Transverse colon (tissue), 4 donors: ENCODE results near the gene TMEM273. TPM values are rescaled to one million over a fixed set of nuclear protein-coding genes. Genes with fewer than 3 reads are reported as not detected.

ENCODE experiments used
- DNase-seq: peaks from one replicate; pipeline ENCODE4 v3.0.0-alpha.2; 2019
- H3K27ac ChIP-seq, 4 donors: fragments of 200-600 bp; sonication (generic); 2 replicates each; pipeline ENCODE4 v1.5.1; 2016 to 2018; ENCODE audit warnings: inconsistent platforms in 4 of 4
- H3K27me3 ChIP-seq: fragments of 200-600 bp; sonication (generic); 2 replicates; pipeline ENCODE4 v1.5.1; 2017; ENCODE audit warnings: inconsistent platforms
- H3K36me3 ChIP-seq, 4 donors: fragments of 200-600 bp; sonication (generic); 2 replicates each; pipeline ENCODE4 v1.5.1; 2017 to 2019; ENCODE audit warnings: inconsistent platforms in 4 of 4
- H3K4me1 ChIP-seq, 4 donors: fragments of 200-600 bp; sonication (generic); 2 replicates each; pipeline ENCODE4 v1.5.1; 2017 to 2020; ENCODE audit warnings: inconsistent platforms in 4 of 4
- H3K4me3 ChIP-seq, 4 donors: fragments of 200-600 bp; sonication (generic); 1 replicate in 1 of 4; 2 replicates in 3 of 4; pipeline versions ENCODE4 v1.5.1 to v1.6.1; 2017 to 2019; ENCODE audit warnings: inconsistent platforms in 4 of 4
- H3K9me3 ChIP-seq, 2 donors: fragments of 200-600 bp; sonication (generic); 2 replicates each; pipeline ENCODE4 v1.5.1; 2017 to 2019; ENCODE audit warnings: inconsistent platforms in 2 of 2
- CTCF ChIP-seq, 5 experiments: fragments of 200-600 bp in 3 of 5; fragments of 450-650 bp in 2 of 5; sonication (generic) in 3 of 5; IDR thresholded peaks; 1 replicate in 2 of 5; 2 replicates in 3 of 5; pipeline ENCODE4 v1.5.1; 2016 to 2017; ENCODE audit warnings: antibody characterized with exemption in 5 of 5, inconsistent platforms in 3 of 5, mild to moderate bottlenecking in 2 of 5, moderate library complexity in 1 of 5
- EP300 ChIP-seq: sonication (generic); formaldehyde crosslinking; IDR thresholded peaks from one replicate; pipeline ENCODE4 v1.6.1; 2017; ENCODE audit warnings: antibody characterized with exemption, low read depth
- POLR2A ChIP-seq: fragments of 450-650 bp; IDR thresholded peaks from one replicate; pipeline ENCODE4 v1.6.1; 2016; ENCODE audit warnings: antibody characterized with exemption, mild to moderate bottlenecking, moderate library complexity
- POLR2AphosphoS5 ChIP-seq, 3 donors: sonication (generic); formaldehyde crosslinking; IDR thresholded peaks; one replicate each; pipeline ENCODE4 v1.6.1; 2016; ENCODE audit warnings: antibody characterized with exemption in 3 of 3
- WGBS, 2 donors: methylation state at CpG; one replicate each; pipeline ENCODE4 v1.1.5; 2018; ENCODE audit warnings: low coverage in 1 of 2; 5-methylcytosine and 5-hydroxymethylcytosine counted together
- in situ Hi-C, 4 donors: fragments of 200-750 bp; cut with MboI; loops; one replicate each; pipeline versions ENCODE4 v1.15.0 to v1.15.1; 2017; ENCODE audit warnings: low sequenced_read_pairs in 3 of 4, low pct_ligation_motif_present in 1 of 4, low pct_unique_long_range_greater_than_20kb in 1 of 4
- intact Hi-C: fragments of 100-400 bp; cut with DNase I; formaldehyde crosslinking; loops from one replicate; pipeline ENCODE4 v1.15.1; 2023; ENCODE audit warnings: low total_unique reads
- total RNA-seq, 4 donors: library from RNA; depleted of rRNA; stranded (reverse); fragments of >200 nt; gene quantifications; one replicate each; pipeline ENCODE4 v1.1.0, GENCODE V29; 2016

Gene TMEM273
- total RNA-seq, 4 donors from 2014 or later: 0.80 to 18.4 (median 7.4) TPM

GRCh38 chr10:49212076-49212475, 23.9 kb upstream of the TMEM273 start:
- intact Hi-C loops: no loop called here
- in situ Hi-C loops: no loop called here

GRCh38 chr10:49208996-49209395, 20.8 kb upstream of the TMEM273 start:
- Histone ChIP-seq H3K27me3 (no peaks in the 10 kb centered on the region), H3K36me3 (no peaks in the 10 kb centered on the region), H3K9me3 (no peaks in the 10 kb centered on the region), H3K4me1 (no peaks in the 10 kb centered on the region), H3K27ac (no peak overlapping the region), H3K4me3 (no peak overlapping the region)
- intact Hi-C loops: no loop called here
- WGBS, 2 donors: 80 to 100% methylated on average over 1 to 2 of the region's 2 CpGs
- DNase-seq: no peak
- in situ Hi-C loops: no loop called here
- TF ChIP-seq EP300: no peak
- TF ChIP-seq CTCF (IDR thresholded peaks at IDR 0.05): no peak
- TF ChIP-seq POLR2A: no peak
- no peak for TF ChIP-seq POLR2AphosphoS5 (IDR thresholded peaks at IDR 0.05)

More at GRCh38 chr10:49212076-49212475, 23.9 kb upstream of the TMEM273 start:
- 83 to 95% methylated on average over 1 of the region's 1 CpG for WGBS, 2 donors
- Histone ChIP-seq H3K9me3 (no peaks in the 10 kb centered on the region), H3K4me1 (no peaks in the 10 kb centered on the region), H3K4me3 (no peak overlapping the region), H3K36me3 (no peaks in the 10 kb centered on the region), H3K27me3 (no peaks in the 10 kb centered on the region), H3K27ac (no peak overlapping the region)
- DNase-seq: no peak
- no peak for TF ChIP-seq POLR2AphosphoS5 (IDR thresholded peaks at IDR 0.05)
- no peak for TF ChIP-seq POLR2A
- TF ChIP-seq CTCF (IDR thresholded peaks at IDR 0.05): no peak
- no peak for TF ChIP-seq EP300

GRCh38 chr10:49207936-49208487, 19.8 kb upstream of the TMEM273 start:
- no peak for DNase-seq
- 55 to 68% methylated on average over 3 to 9 of the region's 9 CpGs for WGBS, 2 donors
- no peaks in the 10 kb centered on the region for H3K9me3 ChIP-seq
- no peak overlapping the region for H3K27ac ChIP-seq
- TF ChIP-seq POLR2AphosphoS5 (IDR thresholded peaks at IDR 0.05) (no peak), POLR2A (no peak), CTCF (IDR thresholded peaks at IDR 0.05) (no peak), EP300 (no peak)
- H3K4me1 ChIP-seq: no peaks in the 10 kb centered on the region
- intact Hi-C loops: no loop called here
- H3K36me3 ChIP-seq: no peaks in the 10 kb centered on the region
- H3K4me3 ChIP-seq: no peak overlapping the region
- in situ Hi-C loops: no loop called here
- no peaks in the 10 kb centered on the region for H3K27me3 ChIP-seq

- TF ChIP-seq POLR2AphosphoS5 (IDR thresholded peaks at IDR 0.05) (no peak), CTCF (IDR thresholded peaks at IDR 0.05) (no peak), EP300 (no peak), POLR2A (no peak)
- no peak for DNase-seq
- no peak overlapping the region for H3K27ac ChIP-seq
- in situ Hi-C loops (no loop called here), intact Hi-C loops (no loop called here)
- 57 to 65% methylated on average over 2 to 3 of the region's 3 CpGs for WGBS, 2 donors
- H3K4me1 ChIP-seq: no peaks in the 10 kb centered on the region
- no peaks in the 10 kb centered on the region for H3K27me3 ChIP-seq
- H3K36me3 ChIP-seq: no peaks in the 10 kb centered on the region
- H3K4me3 ChIP-seq: no peak overlapping the region
- H3K9me3 ChIP-seq: no peaks in the 10 kb centered on the region
Observed at GRCh38 chr10:49207113-49207512, 18.9 kb upstream of the TMEM273 start.
